Measurements from ENCODE around the gene ERGIC1.
A peak's percentile ranks its signal among the peaks of the same experiment; 100 is the strongest.

Gene ERGIC1

DNA sequence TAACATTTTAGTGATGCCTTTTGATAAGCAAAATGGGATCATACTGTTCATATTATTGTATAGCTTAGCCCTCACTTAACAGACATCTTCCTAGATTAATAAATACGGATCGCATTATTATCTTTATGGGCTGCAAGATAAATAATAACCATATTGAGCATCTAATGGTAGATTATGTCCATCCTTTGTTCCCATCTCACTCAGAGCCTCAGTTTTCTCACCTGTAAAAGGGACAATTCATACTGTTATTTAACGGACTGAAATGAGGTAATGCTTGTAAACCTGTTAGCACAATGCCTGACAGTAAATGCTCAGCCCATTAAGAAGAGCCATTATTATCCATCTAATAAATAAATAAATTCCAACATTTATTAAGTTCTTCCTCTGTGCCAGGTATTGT is 122.2 kb downstream of the ERGIC1 start:
- DNase-seq (ENCODE audit: extremely low spot score, insufficient read length, low read depth) (no peak), FAIRE-seq (no peak)

DNA sequence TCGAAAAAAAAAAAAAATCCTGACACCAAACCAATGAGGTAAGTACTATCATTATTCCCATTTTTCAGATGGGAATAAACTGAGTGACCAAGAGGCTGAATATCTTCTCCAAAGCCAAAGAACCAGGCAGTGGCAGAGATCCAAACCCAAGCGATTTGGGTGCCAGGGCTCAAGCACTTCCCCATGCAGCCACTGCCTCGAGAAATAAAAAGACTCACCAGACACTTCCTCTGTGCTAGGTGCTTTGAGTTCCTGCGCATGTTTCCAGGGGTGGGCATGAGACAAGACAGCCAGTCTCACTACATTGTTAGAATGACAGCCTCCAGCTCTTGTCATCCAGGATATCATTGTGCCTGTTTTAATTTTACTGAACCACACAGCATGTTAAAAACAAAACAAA is 122.9 kb downstream of the ERGIC1 start:
- FAIRE-seq, result no peak
- DNase-seq (ENCODE audit: extremely low spot score, insufficient read length, low read depth), result no peak

DNA sequence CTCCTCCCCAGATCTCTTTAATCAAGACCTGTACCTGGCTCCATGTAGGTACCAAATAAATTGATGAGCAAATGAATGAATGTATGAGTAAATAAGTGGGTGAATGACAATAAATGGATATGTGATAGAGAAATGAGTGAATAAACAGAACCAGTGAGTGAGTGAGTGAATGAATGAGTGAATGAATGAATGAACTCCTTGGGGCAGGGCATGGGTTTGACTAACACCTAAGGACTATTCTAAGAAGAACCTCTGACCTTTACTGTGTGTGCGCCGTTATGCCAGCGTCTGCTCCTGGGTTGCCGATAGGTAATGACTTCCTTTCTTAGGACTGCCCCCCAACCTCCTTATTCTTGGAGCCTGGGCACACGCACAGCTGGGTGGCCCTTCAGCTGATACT is 123.4 kb downstream of the ERGIC1 start:
- FAIRE-seq (no peak), DNase-seq (ENCODE audit: extremely low spot score, insufficient read length, low read depth) (no peak)

DNA sequence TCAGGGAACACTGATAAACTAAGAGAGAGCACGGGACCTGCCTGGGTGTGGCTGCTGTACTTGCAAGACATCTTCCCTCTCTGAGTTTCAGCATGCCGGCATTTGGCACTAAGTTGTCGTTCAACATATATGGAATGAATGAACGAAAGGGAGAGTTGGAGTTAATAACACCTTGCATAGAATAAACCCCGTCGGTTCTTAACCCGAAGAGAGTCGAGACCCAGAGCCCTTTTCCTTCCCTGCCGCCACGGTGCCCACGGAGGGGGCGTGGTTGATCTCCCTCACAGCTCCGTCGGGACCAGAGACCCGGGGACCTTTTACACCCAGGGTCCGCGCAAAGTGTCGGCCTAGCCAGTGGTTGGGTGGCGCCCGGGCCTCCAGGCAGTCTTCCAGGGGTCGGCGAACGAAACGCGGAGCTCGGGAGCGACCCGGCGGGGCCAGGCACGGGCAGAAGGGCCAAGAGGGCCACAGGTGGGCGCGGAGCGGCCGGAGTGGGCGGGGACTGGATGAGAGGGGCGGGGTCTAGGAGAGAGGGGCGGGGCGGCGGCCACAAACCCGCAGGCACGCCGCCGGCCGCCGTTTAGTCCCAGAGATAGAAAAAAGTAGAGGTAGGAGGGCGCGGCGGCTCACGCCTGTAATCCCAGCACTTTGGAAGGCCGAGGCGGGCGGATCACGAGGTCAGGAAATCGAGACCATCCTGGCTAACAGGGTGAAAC is 124.4 kb downstream of the ERGIC1 start:
- peak; percentile 88 for DNase-seq (ENCODE audit: extremely low spot score, insufficient read length, low read depth)
- FAIRE-seq, result no peak

DNA sequence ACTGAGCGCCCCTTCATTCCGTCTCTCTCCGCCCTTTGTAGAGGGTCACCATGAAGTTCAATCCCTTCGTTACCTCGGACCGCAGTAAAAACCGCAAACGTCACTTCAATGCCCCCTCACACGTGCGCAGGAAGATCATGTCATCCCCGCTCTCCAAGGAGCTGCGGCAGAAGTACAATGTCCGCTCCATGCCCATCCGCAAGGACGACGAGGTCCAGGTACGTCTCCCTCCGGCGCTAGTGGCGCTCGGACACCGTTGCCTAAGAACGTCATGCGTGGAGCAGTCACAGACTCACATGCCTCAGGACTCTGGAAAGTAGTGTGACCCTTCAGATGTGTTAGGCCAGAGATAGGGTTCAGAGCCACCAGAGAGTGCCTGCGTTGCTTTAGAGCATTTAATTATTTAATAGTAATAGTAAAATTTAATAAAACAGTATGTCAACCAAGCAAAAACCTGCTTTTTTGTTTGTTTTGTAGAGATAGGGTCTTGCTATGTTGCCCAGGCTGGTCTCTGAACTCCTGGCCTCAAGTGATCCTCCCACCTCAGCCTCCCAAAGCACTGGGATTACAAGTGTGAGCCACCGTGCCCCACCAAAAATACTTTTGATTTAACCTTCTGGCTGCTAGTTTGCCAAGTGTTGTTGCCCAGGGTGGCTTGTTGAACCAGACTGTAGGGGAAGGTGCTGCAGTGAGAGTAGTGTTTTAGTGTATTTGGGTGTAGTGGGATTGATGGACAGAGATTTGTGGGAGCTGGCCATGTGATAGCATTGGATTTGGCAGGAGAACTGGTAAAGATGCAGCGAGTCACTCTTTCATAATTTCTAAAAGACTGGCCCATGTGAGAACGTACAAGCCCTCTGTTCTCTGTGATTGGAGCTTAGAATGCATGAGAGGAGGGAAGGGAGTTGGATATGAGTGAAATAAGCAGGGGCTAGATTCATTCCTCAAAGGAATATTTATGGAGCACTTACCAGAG is 126.1 kb downstream of the ERGIC1 start:
- FAIRE-seq (no peak), DNase-seq (ENCODE audit: extremely low spot score, insufficient read length, low read depth) (no peak)

DNA sequence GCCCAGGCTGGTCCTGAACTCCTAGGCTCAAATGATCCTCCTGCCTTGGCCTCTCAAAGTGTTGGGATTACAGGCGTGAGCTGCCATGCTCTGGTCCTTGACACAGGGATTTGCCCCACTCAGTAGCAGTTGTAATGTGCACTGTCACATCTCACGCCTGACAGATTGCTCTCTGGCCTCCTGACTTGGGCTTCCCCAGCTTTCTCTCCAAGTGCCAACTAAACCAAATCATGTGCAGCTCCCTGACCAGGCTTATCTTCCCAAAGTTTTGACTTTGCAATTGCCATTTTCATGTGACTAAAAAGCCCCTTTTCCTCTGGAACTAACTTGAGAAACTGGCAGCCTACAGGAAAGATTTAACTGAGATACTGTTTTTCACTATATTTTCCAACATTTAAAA is 135.9 kb downstream of the ERGIC1 start:
- FAIRE-seq (no peak), DNase-seq (ENCODE audit: extremely low spot score, insufficient read length, low read depth) (no peak)

DNA sequence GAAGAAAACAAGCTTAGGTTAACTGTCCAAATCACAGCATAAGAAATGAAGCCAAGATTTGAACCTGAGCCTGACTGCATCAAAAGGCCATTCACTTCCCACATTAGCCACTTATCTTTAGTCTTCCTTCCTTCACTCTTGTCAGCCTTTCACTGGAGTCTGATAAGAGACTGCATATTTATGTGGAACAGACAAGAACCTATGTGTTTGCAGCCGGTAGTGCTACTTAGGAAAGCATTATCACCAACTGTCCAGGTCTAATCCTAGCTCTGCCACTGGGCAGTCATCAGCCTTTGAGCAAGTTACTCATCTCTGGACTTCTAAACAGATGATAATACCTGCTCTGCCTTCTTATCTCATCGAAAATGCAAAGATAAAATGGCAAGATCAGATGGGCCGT is 137.4 kb downstream of the ERGIC1 start:
- no peak for FAIRE-seq
- no peak for DNase-seq (ENCODE audit: extremely low spot score, insufficient read length, low read depth)

DNA sequence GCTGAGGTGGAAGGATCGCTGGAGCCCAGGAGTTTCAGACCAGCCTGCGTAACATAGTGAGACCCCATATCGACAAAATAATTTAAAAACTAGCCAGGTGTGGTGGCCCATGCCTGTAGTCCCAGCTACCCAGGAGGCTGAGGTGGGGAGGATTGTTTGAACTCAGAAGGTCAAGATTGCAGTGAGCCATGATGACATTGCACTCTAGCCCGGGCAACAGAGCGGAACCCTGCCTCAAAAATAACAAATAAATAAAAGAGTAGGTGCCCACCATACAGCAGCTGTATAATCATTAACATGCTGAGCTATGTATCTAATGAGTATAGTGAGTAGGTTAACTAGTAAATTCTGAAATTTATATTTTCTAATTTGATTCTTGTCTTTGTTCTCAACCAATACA is 138.5 kb downstream of the ERGIC1 start:
- no peak for DNase-seq (ENCODE audit: extremely low spot score, insufficient read length, low read depth)

DNA sequence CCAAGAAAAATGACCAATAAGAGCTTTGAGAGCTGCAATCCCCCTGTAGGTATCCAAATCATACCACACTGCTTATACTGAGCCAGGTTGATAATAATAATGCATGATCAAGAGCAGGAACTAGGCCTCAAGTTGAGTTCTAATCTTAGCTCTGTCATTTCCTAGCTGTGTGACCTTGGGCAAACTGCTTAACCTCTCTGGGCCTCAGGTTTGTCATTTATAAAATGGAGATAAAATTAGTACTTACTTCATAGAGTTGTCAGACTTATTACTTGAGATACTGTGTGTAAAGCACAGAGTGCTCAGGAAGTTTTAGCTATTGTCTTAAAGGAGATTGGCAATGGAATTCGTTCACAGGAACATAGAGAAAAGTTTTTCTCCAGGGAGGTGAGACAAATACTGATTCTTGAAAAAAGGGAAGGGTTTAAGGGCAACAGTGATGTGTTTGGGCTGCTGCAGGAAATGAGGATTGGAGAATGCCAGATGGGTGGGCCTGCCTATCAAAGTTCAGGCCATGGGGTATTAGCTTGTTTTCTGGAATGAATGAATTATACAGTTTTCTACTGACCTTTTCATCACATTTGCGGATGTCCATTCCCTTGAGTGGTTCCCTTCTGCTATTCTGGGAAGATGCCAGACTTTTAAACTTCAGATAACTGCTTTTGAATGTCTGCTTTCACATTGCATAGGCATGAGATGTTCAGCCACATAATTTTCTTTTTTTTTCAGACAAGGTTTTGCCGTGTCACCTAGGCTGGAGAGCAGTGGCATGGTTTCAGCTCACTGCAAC is 139.3 kb downstream of the ERGIC1 start:
- no peak for DNase-seq (ENCODE audit: extremely low spot score, insufficient read length, low read depth)
- FAIRE-seq, result no peak

More for the DNA sequence above, 138.5 kb downstream of the ERGIC1 start:
- no peak for FAIRE-seq

DNA sequence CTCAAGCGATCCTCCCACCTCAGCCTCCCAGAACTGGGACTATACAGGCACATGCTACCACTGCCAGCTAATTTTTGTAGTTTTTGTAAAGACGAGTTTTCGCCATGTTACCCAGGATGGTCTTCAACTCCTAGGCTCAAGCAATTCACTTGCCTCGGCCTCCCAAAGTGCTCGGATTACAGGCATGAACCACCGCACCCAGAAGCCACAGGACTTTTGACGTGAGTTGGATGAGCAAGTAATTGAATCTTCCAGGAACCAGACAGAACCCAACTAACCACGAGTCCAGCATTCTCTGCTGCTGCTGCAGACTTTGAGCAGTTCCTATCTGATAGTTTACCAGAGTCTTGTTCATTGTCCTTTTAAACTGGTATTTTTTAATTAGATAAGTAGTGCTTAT is 139.9 kb downstream of the ERGIC1 start:
- FAIRE-seq, result no peak
- no peak for DNase-seq (ENCODE audit: extremely low spot score, insufficient read length, low read depth)

DNA sequence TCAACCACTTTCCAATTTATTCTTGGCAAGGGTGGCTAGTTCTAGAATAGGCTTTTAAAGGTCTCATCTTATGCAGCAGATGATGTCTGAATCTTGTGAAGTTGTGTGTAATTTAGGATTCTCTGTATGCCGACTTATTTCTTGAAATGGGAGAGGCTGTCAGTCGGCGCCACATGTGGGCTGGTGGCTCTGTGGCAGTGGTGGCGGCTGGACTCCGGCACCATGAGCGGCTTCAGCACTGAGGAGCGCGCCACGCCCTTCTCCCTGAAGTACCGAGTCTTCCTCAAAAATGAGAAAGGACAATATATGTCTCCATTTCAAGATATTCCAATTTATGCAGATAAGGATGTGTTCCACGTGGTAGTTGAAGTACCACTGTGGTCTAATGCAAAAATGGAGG is 141.2 kb downstream of the ERGIC1 start:
- FAIRE-seq, result no peak
- no peak for DNase-seq (ENCODE audit: extremely low spot score, insufficient read length, low read depth)

DNA sequence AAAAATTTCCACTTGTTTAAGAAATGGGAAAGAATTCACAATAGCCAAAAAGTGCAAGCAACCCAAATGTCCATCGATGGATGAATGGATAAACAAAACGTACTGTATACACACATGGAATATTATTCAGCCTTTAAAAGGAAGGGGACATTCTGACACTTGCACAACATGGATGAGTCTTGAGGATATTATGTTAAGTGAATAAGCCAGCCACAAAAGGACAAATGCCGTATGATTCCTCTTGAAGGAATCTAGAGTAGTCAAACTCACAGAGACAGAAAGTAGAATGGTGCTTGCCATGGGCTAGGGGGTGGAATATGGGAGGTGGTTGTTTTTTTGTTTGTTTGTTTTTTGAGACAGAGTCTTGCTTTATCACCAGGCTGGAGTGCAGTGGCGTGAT is 145.7 kb downstream of the ERGIC1 start:
- DNase-seq (ENCODE audit: extremely low spot score, insufficient read length, low read depth) (no peak), FAIRE-seq (no peak)

DNA sequence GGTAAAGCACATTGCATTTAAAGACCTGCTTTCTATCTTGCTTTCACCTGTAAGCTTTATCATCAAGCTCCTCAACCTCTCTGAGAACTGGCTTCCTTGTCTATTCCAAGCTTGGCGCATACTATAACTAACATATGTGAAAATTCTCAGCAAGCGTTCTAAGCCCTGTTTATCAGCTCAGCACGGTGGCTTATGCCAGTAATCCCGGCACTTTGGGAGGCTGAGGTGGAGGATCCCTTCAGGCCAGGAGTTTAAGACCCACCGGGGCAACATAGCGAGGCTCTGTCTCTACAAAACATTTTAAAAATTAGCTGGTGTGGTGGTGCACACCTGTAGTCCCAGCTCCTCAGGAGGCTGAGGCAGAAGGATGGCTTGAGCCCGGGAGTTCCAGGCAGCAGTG is 147.9 kb downstream of the ERGIC1 start:
- FAIRE-seq, result no peak

DNA sequence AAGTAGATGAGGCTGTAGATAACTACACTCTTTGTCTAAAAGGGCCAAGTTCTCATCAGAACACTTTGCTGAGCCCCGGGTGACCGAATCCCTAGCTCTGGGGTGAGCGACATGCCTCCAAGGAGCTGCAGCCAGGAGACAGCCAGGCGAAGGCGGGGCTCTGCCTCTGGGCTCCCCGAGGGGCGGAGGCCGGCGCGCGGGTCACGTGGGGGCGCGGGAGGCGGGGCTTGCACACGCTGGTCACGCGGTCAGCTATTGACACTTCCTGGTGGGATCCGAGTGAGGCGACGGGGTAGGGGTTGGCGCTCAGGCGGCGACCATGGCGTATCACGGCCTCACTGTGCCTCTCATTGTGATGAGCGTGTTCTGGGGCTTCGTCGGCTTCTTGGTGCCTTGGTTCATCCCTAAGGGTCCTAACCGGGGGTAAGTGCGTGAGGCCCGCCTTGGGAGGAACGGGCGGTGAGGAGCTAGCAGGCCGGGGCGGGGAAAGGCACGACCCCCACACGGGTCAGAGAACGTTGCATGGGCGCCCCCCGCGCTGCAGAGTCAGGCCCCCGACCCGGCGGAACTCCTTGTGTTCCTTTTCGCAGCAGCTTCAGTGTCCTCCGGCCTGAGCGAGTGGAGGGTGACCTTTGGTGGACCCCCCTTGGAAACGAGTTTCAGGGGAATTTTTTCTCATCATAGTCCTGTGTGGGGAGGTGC is 149.6 kb downstream of the ERGIC1 start, which contains the start of gene ATP6V0E1:
TSS of gene ATP6V0E1 (plus strand) at position 230 of the 702 bp plus-strand sequence. CDS start at position 320, 90 bp downstream.
- DNase-seq (ENCODE audit: extremely low spot score, insufficient read length, low read depth), result peak; percentile 86
- peak; percentile 90 for FAIRE-seq

More for the DNA sequence above, 147.9 kb downstream of the ERGIC1 start:
- DNase-seq (ENCODE audit: extremely low spot score, insufficient read length, low read depth), result no peak

DNA sequence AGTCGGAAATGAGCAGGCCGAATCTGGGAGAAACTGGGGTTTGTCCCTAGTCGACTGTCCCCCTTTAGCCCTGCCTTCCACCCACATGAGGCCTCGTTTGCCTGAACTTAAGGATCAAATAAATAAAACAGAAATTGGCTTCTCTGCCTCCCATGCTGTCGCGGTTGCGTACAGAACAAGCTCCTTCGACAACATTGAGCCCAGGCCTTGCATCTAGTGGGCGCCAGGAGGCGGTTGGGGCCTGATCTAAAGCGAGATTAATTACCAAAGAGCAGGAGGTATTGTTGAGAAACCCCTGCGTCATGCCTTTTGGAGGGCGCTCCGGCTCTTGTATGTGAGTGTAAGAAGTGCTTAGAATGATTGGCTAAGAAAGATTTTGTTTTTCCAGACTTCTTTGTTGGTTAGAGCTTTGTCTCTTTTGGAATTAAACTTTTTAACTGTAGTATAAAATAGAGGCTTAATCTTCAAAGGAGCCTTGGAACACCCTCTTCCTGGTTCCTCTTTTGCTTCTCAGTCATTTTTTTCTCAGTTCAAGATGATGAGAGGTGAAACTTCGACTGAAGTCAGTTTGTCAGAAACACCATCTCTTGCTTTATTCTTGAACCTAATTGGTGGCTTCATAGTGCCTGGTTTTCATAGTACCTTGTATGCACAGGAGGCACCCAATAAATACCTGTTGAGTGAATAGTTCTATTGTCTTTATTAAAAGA is 150.3 kb downstream of the ERGIC1 start:
- DNase-seq (ENCODE audit: extremely low spot score, insufficient read length, low read depth) (peak; percentile 51), FAIRE-seq (peak; percentile 81)

DNA sequence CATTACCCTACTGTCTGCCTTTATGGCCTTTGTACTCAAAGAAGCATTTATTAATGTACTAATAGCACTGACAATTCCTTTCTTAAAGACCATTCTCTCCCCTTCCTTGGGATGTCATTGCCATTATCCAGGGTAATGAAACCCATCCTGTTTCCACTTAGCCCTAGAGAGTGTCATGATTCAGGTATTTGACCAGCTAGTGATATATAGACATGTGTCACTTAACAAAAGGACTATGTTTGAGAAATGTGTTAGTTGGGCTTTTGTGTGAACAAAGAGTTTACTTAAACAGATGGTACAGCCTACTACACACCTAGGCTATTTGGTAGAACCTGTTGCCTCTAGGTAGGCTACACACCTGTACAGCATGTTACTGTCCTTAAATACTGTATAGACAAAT is 151.5 kb downstream of the ERGIC1 start:
- DNase-seq (ENCODE audit: extremely low spot score, insufficient read length, low read depth) (no peak), FAIRE-seq (no peak)

DNA sequence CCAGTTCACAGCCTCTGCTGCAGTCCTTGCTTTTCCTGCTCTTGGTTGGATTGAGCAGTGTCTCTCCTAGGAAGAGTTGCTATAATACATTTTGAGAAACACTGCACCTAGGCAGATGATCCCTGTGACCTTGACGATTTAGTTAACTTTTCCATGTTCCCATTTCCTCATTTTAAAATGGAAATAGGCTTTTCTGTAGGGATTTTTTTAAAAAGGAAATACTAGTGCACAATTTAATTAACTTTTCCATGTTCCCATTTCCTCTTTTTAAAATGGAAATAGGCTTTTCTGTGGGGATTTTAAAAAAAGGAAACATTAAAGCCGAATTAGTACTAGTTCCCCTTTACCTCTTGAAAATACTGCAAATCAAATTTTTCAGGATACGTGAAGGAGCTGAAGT is 154.2 kb downstream of the ERGIC1 start:
- DNase-seq (ENCODE audit: extremely low spot score, insufficient read length, low read depth) (no peak), FAIRE-seq (no peak)

DNA sequence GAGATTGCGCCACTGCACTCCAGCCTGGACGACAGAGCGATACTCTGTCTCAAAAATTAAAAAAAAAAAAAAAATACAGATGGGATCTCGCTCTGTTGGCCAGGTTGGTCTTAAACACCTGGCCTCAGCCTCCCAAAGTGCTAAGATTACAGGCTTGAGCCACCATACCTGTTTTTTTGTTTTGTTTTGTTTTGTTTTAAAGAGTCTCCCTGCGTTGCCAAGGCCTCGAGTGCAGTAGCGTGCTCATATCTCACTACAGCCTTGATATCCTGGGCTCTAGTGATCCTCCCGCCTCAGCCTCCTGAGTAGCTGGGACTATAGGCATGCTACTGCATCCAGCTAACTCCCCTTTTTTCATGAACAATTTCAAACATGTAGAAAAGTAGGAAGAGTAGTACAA is 156.7 kb downstream of the ERGIC1 start:
- FAIRE-seq (no peak), DNase-seq (ENCODE audit: extremely low spot score, insufficient read length, low read depth) (no peak)

DNA sequence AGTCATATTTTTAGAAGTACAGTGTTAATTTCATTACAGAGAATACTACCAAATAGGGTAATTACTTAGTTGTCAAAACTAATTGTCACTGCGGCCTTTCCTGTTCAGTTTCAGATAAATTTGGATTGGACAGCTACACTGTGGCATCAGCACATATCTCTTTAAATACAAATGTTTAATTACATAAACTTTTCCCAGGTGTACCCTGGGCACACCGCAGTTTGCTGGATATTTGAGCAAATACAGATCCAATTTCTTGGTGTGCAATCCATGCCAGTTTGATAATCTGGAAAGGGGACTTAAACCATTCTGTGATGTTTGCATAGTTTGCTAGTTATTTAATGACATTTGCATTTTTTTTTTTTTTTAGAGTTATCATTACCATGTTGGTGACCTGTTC is 160.4 kb downstream of the ERGIC1 start:
- DNase-seq (ENCODE audit: extremely low spot score, insufficient read length, low read depth) (no peak), FAIRE-seq (no peak)
